GM21786 (cell line): ENCODE measurements around the gene ACAP1.

Experiments used
- ATAC-seq: cut with Tn5 transposase; IDR thresholded peaks from one replicate; pipeline ENCODE4 v1.9.1; 2021; ENCODE audit not compliant: unreplicated experiment

Gene ACAP1, protein sequence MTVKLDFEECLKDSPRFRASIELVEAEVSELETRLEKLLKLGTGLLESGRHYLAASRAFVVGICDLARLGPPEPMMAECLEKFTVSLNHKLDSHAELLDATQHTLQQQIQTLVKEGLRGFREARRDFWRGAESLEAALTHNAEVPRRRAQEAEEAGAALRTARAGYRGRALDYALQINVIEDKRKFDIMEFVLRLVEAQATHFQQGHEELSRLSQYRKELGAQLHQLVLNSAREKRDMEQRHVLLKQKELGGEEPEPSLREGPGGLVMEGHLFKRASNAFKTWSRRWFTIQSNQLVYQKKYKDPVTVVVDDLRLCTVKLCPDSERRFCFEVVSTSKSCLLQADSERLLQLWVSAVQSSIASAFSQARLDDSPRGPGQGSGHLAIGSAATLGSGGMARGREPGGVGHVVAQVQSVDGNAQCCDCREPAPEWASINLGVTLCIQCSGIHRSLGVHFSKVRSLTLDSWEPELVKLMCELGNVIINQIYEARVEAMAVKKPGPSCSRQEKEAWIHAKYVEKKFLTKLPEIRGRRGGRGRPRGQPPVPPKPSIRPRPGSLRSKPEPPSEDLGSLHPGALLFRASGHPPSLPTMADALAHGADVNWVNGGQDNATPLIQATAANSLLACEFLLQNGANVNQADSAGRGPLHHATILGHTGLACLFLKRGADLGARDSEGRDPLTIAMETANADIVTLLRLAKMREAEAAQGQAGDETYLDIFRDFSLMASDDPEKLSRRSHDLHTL

DNA sequence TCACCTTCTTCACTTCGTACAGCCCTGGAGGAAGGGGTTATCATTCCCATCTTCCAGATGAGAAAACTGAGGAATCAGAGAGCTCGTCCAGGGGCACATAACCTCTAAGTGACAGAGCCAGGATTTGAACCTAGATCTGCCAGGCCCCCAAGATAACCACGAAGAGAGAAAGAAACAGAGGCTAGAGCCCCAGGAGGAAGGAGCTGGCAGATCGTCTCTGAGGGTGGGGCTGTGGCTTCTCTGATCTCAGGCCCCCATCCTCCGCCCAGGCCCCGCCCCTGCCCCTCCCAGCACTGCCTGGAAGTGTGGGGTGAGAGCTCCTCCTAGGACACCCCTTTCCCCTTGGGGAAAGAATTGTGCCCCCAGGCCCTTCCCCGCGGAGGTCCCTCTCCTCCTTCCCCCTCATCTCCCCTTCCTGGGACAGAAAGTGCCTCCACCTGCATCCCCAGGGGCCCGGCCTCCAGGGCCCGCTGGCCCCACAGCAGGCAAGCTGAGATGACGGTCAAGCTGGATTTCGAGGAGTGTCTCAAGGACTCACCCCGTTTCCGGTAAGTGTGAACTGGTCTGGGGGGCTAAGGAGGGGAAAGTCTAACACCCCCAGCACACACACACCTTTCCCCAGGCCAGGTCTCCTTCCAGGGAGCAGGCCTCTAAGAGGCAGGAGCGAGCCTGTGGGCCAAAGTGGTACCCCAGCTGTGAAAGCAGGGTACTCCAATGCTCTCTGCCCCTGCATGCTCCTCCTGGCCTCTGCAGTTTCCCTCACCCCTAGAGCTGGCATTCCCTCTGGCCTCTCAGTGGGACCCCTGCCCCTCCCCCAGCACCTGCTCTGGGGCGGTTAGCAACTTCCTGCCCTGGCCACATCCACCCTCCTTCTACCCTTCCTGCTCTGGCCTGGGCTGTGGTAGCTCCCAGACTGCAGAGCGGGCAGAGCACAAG, at the start of gene ACAP1:
Gene ACAP1 (plus strand): TSS at position 290 of the 936 bp plus-strand sequence. CDS start 206 bp downstream, at position 496.
- ATAC-seq: peak; percentile 69

DNA sequence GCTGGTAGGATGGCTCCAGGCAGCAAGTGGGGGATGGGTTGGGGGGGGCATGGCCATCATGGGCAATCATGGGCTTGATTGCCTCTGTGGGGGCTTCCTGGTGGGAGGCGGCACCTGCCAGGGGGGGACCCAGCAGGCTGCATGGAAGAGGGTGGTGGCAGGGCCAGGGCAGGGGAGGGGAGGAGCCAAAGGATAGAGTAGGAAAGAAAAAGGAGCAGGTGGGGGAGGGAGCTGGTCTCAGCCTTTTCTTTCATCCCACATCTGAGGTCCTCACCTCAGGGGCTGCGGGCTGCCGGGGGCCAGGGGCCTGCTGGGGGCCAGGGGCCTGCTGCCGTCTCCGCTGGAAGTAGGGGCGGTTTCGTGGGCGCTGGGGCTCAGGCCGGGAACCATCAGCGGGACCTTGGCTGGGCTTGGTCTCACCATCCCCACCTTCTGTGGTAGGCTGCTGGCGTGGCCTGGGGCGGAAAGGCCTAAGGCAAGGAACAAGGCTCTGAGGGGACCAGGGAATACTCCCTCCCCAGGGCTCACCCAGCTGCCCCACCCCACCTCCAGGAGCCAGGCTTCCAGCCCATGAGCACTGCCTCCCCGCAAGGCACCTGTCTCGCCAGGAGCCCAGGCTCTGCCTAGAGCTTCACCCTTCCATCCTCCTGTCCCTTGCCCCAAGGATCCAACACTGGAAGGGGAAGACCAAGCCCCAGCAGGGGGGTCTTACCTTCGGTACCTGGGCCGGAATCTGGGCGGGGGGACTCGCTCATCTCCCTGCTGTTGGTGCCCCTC, 46.9 kb upstream of the ACAP1 start:
- ATAC-seq: no peak

DNA sequence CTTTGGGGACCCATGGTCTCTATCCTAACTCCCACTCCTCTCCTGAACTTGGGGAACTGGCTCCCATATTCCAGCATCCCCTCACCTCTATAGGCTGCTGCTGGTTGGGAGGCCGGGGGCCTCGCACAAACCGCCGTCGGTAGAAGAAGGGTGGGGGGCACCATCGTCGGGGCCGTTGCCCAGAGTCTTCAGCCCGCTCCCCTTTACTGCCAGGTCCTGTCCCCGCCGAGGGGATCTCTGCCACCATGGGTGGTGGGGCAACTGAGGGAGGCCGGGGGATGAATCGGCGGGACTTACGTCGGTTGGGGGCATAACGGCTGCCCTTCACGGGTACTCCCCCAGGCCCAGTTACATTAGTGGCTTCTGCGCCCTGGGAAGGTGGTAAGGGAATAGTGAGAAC, 46.2 kb upstream of the ACAP1 start:
- ATAC-seq: no peak

DNA sequence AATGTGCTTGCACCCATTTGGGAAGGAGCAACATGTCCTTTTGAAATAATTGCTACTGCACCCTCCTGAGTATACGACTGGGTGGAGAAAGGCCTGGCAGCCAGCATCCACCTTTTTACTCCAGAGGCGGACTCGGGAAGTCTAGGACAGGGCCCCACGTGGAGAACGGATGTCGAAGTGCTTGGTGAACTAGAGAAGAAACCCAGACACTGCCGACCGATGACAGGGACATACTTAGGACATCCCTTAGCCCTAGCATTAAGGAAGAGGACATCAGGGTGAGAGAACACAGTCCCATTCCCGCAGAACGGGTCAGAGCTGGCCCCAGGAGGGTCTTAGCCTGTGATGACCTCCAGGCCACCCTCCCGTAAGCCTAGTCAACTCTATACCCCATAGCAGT, 45.6 kb upstream of the ACAP1 start:
- no peak for ATAC-seq

GRCh38 chr17:7292194-7292593, 44.1 kb upstream of the ACAP1 start:
- ATAC-seq: no peak

DNA sequence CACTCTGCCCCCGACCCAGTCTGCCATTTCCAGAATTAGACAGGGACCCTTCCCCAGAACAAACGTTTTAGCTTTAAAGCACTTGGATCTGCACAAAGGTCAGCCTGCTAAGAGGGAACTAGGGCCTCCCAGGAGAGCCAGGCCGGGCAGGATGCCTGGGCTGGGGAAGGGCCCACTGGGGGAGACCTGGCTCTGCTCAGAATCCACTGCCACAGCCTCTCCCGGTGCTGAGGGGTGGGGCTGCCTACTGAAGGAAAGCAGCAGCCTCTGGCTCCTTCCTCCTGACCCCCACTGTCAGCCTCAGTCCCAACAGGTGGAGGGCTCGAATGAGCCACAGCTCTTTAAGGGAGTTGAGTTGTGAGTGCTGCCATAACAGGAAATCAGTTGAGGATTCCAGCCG, 43.6 kb upstream of the ACAP1 start:
- ATAC-seq: no peak

DNA sequence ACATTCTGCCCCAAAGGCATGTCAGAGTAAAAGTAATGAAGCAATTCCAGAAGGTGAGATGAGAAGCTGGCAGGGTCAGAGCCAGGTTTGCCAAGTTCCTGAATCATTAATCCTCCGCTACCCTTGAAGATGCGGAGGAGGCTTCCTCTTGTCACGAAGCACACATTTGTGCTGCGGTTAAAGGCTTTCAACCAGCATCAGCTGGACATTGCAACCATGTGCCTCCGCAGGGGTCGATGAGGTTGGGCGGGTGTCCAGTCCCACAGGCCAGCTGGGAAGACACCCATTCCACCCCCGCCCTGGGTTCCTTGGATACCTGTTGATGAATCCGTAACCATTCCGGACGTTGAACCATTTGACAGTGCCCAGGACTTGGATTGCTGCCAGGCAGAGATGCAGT, 43.2 kb upstream of the ACAP1 start:
- ATAC-seq: no peak

DNA sequence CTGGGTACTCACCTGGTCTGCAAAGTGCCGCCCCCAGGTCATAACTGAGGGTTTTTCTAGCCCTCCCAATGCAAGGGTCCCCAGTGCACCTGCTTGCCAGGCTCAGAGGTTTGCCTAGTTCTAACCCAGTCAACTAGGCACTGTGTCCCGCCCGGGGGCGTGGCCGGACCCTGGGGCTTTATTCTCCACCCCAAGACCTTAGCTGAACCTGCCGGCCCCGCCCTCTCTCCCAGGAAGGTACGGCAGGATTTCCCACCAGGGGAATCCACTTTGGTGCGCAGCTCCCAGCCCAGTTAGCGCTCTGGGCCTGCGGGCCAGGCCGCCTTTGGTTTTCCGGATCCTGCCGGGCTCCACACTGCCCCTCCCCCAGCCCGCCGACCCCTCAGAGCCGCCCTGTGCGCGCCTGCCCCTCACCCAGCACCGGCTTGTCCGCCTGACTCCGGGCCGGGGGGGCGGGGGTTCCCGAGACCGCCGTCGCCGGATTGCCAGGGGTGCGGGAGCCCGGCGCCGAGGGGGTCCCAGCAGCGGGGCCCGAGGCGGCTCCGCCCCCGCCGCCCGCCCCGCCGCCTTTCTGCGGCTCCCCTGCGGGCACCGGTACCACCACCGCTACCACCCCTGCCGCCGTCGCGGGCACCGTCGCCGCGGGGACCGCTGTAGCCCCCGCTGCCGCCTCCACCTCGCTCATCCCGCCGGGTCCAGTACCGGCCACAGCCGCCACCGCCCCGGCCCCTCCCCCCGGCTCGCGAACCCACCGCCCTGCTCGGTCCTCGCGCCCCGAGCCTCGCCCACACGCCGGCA, 42.3 kb upstream of the ACAP1 start:
- ATAC-seq: no peak

- ATAC-seq: no peak
Measured at GRCh38 chr17:7294614-7295153, 41.6 kb upstream of the ACAP1 start, which contains the start of gene YBX2. YBX2 (minus strand) TSS chr17:7294639; CDS start chr17:7294500, 139 bp downstream.

- no peak for ATAC-seq
Measured at GRCh38 chr17:7295230-7296180, 40.8 kb upstream of the ACAP1 start.

DNA sequence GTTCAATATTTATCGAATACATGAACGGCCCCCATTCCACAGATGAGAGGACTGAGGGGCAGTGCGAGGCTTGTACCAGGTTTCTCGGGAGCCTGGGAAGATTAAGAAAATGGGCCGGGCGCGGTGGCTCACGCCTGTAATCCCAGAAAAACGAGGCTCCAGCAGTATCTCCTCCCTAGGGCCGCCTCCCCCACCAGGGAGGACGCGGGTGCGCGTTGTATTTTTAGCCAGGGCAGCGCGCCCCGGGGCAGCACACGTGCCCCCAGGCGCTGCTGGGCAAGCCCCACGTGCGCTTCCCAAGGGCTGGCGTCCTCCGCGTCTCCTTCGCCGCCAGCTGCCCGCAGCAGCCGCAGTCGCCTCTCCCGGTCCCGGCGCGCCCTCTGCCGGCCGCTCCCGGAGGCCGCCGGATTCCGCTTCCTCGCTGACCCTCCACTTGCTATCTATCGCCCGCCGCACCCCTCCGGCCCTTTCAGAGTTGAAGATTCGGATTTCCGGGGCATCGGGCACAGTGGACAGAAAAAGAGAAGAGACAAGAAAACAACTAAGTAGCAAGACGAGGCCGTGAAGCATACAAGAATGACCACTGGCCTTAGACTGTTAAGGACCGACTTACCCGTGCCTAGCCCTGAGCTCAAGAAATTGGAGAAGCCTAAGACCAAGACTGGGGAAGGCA, 40.0 kb upstream of the ACAP1 start:
- no peak for ATAC-seq

GRCh38 chr17:7304179-7304578, 32.1 kb upstream of the ACAP1 start:
- no peak for ATAC-seq

DNA sequence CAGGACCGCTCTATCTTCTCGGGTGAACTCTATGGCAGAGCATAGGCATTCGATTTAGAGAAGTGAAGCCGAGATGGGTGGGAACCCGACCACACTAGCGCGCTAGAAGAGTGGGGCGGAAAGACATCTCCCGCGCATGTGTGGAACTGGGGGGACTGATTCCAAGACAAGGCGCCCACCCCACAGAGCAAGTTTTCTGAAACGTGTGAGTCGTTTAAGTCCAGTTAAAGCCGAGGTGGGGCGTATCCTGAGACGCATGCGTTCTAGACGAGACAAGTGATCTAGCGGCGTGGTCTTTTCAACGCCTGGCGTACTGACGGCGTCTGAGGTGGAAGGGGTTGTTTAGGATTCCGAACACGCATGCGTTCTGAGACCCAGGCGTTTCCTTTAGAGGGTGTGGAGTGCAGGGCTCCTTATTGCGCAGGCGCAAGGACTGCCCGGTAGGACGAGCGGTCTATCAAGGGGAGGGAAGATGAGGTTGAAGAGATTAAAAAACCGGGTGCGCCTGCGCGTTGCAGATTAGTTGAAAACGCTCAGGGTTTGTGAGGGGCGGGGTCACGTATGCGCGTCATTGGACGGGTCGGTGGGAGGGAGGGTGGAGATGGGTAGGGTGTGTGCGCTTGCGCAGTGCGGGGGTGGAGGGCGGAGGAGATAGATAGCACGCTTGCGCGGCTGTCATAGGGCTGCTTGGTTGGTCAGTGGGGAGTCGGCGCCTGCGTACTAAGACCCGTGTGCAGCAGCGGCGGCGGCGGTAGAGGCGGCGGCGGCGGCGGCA, 29.2 kb upstream of the ACAP1 start, which contains the start of gene EIF5A:
Gene EIF5A (plus strand): TSS at position 718 of the 775 bp plus-strand sequence. CDS start 2,008 bp downstream, outside the sequence.
- peak; percentile 67 for ATAC-seq

DNA sequence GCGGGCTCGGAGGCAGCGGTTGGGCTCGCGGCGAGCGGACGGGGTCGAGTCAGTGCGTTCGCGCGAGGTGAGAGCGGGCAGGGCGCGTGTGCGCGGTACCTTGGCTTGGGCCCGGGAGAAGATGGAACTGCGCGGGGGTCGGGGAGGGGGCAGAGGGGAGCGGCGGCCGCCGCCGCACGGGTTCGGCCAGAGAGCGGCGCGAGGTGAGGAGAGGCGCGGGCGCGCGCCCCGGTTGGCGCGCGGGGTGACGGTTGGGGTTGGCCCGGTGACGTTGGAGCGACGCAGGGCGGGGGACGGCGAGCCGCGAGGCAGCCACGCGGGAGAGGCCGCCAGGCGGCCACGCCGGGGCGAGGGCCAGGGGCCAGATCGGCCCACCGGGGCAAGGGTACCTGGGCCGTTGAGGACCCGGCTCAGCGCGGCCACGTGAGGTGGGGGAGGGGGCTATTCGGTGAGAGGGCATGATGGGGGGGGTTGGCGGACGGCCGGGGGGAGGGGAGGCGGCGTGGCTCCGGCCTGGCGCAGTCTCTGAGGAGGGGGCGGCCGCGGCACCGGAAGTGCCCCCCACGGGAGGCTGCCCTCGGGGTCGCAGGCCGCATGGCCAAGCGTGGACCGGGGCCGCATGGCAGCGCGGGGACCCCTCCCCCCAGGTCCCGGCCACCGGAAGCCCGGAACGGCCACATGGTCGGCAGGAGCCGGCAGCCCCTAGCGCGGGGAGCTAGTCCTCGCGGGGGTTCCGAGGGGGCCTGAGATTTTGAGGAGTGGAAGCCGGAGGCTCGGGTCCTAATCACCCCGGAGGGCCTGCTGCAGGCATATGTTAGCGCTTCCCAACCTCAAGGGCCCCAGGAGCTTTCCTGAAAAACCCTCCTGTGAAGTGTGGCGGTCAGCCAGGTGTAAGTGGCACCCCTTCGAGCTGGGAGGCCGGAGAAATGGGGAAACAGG, 28.4 kb upstream of the ACAP1 start:
- no peak for ATAC-seq

- no peak for ATAC-seq
Measured at GRCh38 chr17:7308625-7309433, 27.5 kb upstream of the ACAP1 start.
